MV-4-11 (cell line): ENCODE data around the gene MYO16.
"Not testable (repeated sequence)": the region's sequence is repeated elsewhere in the genome, so short reads cannot be mapped to it uniquely, and the experiment has no call there.

Experiments used
- DNase-seq: peaks from one replicate; lab custom pipeline; 2025; lab: John Stamatoyannopoulos, UW

Gene MYO16

DNA sequence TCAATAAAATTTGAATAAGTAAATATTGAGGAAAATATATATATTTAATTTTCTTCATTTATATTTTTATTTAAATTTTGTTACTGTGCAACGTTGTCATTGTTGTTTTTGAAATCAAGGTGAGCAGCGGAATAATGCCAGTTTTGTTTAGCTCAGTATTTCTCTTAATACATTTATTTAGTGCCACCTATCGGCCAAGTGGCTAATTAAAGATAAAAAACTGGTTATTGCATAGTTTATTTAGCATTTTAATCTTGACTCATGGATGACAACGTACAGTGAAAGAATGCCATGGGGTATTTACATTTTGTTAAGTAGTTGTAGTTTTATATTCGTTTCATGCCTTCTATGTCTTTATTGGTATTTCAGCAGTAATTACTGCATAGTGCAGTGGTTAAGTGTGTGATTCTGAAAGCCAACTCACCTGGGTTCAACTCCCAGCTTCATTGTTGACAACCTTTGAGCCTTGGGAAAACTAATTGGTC is 265.9 kb downstream of the MYO16 start:
- DNase-seq, result no peak

DNA sequence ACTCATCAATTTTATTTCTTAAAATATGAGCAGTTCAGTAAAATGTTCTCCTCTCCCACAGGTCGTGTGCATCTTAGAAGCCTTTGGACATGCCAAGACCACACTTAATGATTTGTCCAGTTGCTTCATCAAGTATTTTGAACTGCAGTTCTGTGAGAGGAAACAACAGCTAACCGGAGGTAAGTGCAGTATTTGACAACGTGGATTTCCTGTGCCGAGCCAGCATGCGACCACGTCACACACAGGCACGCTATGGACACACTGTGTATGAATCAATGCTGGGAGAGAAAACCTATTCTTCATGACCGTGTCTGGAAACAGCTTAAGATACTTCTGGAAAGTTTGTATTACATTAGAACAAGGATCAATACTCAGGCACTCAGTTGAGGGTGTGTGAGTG is 268.5 kb downstream of the MYO16 start:
- no peak for DNase-seq

DNA sequence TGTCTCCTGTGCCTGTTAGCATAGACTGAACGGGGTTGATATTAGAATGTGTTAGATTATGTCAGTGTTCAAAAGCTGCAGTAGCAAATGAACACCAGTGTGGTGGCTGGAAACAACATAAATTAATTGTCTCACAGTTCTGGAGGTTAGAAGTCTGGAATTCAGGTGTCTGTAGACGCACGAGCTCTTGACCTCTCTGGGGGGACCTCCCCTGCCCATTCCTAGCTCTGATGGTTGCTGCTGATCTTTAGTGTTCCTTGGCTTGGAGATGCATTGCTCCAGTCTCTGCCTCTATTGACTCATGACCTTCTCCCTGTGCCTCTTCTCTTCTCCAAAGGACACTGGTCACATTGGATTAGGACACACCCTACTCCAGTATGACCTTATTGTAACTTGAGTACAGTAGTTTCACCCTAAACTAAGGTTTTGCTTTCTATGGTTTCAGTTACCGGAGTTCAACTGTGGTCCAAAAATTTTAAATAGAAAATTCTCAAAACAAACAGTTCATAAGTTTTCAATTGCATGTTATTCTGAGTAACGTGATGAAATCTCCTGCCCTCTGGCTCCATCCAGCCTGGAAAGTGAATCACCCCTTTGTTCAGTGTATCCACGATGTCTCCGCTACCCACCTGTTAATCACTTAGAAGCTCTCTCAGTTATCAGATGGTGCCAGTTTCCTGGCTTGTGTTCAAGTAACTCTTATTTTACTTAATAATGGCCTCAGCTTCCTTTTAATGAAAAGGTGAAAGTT is 273.2 kb downstream of the MYO16 start:
- no peak for DNase-seq

DNA sequence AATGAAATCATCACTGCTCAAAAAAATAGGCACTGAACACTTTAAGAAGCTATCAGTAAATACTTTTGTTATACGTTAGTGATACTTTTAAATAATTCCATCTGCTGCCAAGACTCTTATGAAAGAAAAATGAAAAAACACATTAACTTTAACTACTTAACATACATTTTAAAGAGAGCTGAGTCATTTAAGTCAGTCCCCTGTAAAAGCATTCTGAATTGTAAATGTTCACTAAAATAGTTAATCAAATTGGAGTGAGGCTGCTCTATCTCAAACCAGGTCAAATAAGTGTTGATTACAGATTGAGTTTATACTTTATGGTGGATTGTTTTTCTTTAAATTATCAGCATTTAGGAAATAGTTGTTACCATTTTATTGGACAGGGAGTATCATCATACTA is 274.2 kb downstream of the MYO16 start:
- DNase-seq, result no peak

DNA sequence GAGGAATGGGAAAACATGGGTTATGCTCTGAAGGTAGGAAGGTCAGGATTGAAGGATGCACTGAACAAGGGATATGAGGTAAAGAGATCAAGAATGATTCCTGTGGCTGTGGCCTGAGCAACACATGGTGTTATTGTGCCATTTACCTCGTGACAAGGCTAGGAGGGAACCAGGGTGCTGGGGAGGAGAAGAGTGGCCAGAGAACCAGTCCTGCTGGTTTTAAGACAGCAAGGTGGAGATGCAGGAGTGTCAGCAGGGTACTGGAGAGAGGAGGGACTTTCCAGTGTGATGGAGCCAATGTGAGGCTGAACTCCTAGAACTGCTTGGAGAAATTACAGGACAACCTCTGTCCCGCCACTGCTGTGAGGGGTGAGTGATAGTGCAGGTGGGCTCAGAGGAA is 282.4 kb downstream of the MYO16 start:
- no peak for DNase-seq

DNA sequence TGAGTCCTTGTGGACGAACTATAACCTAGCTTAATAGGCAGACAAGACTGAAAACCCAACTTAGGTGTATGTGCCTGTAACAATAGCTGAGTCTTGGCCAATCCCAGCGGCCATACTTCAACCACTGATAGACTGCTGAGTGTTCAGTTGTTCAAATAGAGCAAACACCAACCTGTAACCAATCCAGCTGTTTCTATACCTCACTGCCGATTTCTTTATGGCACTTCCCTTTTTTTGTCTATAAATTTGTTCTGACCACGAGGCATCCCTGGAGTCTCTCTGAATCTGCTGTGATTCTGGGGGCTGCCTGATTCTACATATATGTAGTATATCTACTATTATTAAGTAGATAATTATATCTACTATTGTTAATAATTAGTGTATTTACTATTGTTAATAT is 284.3 kb downstream of the MYO16 start:
- not testable (repeated sequence) for DNase-seq

DNA sequence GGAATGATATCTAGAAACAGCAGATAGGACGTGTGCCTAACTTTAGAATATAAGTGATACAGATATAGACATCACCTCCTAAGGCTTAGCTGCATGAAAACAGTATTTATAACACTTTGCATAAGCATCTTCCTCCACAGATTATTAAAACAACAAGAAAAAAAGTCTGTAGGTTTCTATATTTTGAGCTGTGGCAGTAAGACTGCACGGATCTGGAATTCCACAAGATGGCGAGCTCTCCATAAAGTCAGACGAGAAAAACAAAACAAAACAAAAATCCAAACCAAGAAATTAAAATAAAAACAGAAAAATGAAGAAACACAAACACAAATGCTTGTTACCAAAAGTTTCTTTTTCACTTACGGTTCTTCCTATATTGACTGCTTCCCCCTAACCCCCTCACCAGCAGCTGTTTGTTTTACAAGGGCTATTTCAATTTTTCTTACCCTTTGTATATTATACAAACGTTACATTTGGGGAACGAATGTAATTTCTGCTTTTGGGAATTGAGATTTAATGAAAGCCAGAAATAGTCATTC is 285.8 kb downstream of the MYO16 start:
- DNase-seq, result peak; percentile 7

DNA sequence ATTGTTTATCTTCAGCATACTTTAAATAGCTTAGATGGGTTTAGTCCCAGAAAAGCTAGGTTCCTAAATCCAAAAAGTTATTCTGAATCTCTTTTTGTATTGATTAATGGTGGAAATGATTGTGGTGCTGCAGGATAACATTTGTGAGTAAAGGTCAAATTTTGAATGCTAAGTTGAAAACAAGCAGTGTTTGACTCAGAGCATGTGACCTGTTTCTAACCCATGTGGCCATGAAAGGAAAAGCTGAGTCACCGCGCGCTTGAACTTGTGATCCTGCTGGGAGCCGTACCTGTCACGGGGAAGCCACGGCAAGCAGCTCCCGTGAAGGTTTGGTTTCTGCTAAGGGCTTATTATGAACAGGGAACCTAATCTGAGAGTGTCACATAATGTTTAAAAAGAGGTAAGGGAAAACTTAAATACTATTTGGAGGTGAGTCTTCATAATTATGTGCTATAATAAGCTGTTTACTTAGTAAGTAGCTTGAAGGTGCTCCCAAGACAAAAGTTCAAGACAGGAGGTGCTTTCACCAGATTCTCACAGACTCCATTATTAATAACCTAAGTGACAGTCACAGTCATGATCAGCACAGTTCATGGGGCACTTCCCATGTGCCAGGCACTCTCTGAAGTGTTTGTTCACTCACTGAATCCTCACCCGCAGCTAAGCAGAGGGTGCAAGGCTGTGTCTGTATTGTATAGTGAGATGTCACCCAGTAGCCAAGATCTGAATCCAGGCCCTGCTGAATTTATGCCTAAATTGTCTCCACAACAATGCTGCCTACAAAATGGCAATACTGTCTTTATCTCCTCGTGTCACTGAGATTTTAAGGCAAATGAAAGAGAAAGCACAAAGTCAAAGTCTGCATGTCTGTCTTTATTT is 286.5 kb downstream of the MYO16 start:
- DNase-seq, result peak; percentile 70

DNA sequence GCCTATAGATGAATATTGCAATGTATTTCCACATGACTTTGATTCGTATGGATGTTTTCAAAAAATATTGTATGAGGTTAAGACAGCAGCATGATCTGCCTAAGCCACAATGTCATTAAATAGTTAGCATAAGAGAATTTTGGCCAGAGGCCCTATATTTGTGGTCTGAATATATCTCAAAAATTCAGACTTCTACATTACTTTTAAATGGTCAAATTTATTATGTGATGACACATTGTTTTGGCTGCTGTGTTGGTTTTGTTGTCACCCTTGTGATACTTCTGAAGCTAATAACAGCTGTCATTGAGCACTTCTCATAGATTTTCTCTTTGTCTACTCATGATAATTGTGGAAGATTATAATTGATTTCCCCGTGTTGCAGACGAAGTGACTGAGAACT is 288.2 kb downstream of the MYO16 start:
- no peak for DNase-seq

DNA sequence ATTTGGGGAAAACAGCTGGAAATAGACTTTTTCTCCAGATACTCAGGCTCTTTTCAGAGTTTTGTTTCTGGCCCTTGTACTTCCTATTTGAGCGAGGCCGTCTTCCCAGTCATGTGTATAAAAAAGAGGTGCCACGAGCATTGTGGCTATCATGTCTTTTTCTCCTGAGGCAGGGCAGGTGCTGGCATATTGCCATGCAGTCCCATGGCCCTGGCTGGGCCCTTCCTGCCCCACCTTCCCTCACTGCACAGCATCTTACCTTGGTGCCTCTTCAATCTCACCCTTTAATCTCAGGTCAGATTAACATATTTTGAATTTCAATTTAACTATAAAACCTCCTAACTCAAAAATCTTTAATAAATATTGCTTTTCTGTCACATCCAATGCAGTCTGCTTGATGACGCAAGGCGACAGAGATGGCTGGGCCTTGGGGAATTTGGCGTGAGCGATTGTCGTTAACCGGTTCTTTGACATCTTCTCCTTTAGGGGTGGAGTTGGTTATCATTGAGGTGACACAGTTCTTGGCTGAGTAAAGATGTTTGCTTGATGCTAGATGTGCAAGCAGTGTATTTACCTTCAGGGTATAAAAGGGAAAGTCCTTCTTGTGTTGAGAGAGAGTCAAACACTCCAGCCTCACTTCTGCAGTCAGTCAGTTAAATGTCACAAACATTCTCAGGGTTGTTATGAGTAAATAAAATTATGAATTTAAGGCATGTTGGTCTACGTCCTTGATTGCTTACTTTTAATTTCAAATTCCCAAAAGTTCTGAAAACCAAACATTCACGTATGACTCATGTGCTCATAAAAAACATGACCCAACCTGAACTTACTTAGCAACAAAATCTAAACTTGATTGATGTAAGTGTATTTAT is 289.9 kb downstream of the MYO16 start:
- no peak for DNase-seq

DNA sequence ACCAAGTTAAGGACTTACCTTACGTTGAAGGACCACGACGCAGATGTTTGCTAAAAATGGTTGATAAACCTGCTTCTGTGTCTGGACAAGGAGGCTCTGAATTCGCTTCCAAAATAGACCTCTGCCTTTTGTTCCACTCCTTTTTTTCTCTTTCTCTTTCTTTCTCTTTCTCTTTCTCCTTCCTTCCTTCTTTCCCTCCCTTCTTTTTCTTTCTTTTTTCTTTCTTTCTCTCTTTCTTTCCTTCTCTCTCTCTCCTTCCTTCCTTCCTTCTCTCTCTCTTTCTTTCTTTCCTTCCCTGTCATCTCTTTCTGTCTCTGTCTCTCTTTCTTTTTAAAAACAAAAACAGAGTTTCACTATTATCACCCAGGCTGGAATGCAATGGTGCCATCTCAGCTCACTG is 290.7 kb downstream of the MYO16 start:
- DNase-seq, result no peak

DNA sequence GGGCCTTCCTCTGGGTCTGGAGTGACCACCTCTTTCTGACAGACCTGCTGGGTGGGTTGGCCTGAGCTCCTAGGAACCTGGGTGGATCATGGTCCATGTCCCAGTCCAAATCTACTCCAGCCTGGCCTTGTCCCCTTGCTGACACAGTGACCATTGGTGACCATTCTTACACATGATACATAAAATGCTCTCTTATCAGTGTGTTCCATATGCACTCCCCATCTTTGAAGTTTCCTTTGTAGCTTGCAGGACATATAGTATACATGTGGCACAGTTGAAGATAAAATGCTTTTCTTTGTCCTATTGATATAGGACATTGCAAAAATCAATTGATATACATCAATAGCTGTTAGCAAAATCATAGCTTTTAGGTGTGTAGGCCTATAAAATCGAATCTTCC is 291.8 kb downstream of the MYO16 start:
- DNase-seq, result no peak

DNA sequence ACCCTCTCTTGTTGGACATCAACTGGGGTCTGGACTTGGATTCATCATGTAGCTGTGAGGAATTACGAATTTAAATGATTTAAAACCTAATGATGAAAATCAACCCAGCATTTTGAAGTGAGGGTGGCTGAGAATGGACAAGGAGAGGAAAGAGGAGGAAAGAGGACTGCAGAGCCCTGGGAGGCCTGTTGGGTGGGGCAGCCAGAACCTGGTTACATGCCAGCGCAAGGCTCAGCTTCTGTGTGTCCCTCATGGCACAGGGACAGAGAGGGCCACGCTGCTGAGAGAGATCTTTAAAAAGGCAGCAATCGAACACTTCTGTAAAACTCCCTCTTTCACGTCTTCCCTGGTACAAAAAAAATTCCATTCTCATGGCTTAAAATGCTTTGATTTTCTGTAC is 292.7 kb downstream of the MYO16 start:
- no peak for DNase-seq

DNA sequence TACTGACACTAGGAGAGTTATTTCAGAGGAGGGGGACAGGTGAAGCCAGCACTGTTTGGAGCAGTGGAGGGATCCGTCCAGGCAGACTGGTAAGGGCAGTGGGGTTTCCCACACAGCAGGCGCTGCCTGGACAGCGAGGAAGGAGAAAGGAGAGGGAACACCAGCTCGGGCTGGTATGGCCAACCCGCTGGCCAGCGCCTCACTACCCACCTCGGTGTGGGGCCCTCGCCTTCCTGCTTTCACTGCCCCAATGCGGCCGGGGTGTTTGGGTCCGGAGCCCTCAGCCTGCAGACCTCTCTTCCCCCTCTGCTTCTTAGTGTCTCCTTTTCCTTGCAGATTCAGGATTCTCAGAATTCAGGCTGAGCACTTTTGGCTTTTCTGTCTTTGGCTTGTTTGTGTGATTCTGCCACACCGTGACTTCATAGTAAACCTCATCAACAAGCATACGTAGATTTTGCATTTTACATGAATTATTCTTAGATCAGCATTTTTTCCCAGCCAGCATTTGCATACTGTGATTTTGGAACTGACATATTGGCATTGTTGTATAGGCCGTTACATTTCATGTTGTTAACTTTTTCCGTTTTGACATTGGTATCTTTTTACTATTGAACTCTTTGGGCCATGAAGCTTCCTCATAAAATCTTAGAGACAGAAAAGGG is 294.1 kb downstream of the MYO16 start:
- no peak for DNase-seq

DNA sequence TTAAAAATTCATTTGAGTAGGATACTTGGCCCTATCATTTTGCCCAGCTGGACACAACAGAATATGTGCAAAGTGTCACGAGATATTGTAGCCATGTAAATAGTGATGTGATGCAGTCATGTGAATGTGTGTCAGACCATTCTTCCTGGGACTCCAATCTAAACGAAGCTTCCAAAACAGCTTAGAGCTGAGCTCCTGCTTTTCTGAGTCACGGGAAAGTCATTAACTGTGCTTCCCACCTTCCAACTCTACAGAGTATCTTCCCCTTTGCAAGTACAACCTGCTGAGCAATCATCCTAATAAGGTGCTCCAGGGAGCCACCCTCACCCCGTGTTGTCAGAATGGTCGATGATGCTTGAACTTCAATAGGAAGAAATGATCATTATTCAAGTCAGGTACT is 294.7 kb downstream of the MYO16 start:
- DNase-seq, result no peak

DNA sequence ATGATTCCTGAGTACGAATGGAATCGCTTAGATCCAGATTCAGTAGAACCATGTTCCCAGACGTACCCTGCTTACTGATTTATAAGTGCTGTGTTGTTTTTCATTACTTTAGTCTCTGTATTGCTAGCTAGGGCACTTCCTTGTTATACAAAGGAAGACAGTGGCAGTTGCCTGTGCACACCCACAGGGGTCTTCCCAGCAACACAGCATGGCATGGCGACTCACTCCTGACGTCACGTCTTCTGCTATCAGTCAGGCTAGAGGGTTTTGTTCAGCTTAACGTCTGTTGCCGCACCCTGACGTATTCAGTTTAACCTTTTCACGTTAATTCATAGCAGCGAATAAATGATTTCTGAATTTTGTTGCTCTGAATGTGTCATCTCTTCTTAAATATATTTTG is 295.1 kb downstream of the MYO16 start:
- DNase-seq, result no peak

DNA sequence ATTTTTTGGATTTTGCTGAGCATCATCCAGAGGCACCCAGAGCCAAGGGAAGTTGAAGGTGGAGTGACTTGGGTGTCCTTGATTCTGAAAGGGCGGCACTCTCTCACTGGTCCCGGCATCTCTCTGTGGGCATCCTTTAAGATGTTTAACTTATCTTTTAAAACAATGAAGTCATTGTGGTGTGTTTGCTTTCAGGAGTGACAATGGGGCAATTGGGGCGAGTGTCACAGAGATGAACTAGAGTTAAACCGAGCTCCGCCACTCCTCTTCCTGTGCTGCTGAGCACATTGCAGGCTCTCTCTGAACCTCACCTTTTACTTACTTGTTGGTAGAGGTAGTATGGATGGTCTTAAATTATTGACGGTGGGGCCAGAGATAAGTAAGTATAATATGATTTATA is 295.7 kb downstream of the MYO16 start:
- DNase-seq, result no peak

DNA sequence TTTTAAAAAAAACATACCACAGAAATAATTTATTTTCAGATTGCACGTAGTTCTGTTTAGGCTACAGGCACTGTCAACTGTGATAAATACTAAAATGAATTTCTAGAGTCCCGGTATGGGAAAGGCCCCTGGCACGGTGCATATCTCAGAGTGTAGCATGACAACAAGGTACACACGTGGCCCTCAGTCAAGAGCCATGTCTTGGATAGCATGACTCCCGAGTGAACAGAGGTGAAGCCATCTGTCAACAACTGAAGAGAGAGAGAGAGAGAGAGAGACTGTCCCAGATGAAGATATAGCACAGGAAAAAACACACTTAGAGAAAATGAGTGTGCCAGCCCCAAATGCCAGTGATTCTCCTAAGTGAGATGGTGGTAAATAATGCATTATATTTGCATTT is 297.5 kb downstream of the MYO16 start:
- no peak for DNase-seq

DNA sequence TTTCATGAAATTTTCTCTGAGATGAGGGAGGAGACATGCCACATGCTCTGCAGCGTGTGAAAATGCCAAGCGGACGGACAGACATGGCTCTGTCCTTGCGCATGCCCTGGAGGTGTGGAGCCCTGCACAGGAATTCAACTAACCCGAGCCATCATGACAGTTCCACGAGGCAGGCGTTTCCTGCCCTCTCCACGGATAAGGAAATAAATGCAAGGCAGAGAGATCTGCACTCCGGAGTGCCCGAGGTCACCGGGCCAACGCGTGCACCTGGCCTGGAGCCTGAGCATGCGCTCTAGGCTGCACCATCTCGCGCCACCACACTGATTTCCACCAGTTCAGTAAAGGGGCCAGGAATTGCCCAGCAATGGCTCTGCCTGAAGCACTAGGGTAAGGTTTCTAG is 298.2 kb downstream of the MYO16 start:
- no peak for DNase-seq

DNA sequence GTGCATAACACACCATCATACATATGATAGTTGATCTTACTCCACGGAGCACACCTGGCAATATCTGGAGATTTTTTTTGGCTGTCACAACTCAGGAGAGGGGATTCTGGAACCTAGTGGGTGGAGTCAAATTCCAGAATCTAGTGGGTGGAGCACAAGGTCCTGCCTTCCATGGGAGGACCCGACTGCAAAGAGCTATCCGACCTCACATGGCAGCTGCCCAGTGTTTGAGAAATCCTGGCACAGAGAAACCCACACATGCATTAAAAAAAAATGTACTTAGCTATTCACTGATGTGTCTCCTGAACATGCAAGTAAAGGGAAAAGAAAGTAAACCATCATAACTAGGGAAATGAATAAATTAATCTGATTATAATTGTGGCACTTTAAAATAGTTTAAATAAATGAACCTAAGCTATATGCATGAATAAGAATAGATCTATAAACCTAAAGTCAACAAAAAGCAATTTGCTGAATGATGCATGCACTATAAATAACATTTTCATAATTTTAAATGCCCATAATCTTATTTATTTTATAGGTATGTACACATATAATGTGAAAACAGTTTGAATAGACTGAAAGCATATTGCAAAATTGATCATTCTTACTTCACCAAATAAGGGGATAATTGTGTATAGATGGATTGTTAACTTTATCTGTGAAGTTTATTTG is 300.3 kb downstream of the MYO16 start:
- no peak for DNase-seq

DNA sequence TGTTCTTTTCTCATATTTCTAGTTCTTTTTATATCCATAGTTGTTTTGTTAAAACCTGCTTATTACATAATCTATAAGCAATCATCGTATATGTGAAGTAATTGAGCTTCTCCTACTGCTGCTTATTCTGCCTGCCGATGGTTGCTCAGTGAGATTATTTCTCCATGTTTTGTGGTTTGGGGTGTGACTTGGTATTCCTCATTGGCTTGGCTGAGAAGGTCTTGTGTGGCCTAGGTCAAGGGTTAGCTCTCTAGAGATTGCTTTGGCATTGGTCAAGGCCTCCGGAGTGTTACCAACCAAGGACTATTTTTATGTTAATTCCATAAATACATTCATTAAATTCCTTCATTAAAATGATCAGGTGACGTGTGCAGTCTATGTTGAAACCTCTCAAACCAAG is 302.8 kb downstream of the MYO16 start:
- DNase-seq, result no peak
